HG03135 (cell line): ENCODE results near the gene PEA15.
A peak's percentile ranks its signal among the peaks of the same experiment; 100 is the strongest.

ENCODE experiments used
- ATAC-seq: cut with Tn5 transposase; IDR thresholded peaks from one replicate; pipeline ENCODE4 v1.9.1; 2021; ENCODE audit warnings: mild to moderate bottlenecking, moderate library complexity; ENCODE audit not compliant: unreplicated experiment

The PEA15 gene

GRCh38 chr1:160178731-160179130 is 26.5 kb upstream of the PEA15 start:
- ATAC-seq, result no peak

- no peak for ATAC-seq
These were observed 25.8 kb upstream of the PEA15 start for GRCh38 chr1:160179336-160179735.

- ATAC-seq, result no peak
These were observed 18.9 kb upstream of the PEA15 start for GRCh38 chr1:160186246-160186645.

GRCh38 chr1:160186729-160187128 is 18.5 kb upstream of the PEA15 start:
- no peak for ATAC-seq

- ATAC-seq, result no peak
These were observed 17.8 kb upstream of the PEA15 start for GRCh38 chr1:160187407-160187806.

- ATAC-seq, result no peak
These were observed 16.8 kb upstream of the PEA15 start for GRCh38 chr1:160188341-160188740.

- ATAC-seq, result no peak
These were observed 15.2 kb upstream of the PEA15 start, which contains the start of gene CASQ1 for GRCh38 chr1:160189649-160190625. Gene CASQ1, plus strand, starts transcription at chr1:160190575. Its CDS starts 177 bp downstream, at chr1:160190752.

- ATAC-seq, result no peak
These were observed 13.4 kb upstream of the PEA15 start for GRCh38 chr1:160191756-160192155.

- no peak for ATAC-seq
These were observed 12.9 kb upstream of the PEA15 start for GRCh38 chr1:160192234-160192633.

GRCh38 chr1:160193091-160193819 is 11.9 kb upstream of the PEA15 start:
- ATAC-seq, result no peak

GRCh38 chr1:160193832-160194736 is 11.1 kb upstream of the PEA15 start:
- ATAC-seq, result no peak

- no peak for ATAC-seq
These were observed 10.5 kb upstream of the PEA15 start for GRCh38 chr1:160194737-160195059.

- no peak for ATAC-seq
These were observed 9.0 kb upstream of the PEA15 start for GRCh38 chr1:160196143-160196542.

GRCh38 chr1:160197231-160197630 is 8.0 kb upstream of the PEA15 start:
- no peak for ATAC-seq

- ATAC-seq, result no peak
These were observed 4.4 kb upstream of the PEA15 start for GRCh38 chr1:160200786-160201185.

GRCh38 chr1:160204526-160205241 is 500 bp upstream of the PEA15 start:
- peak; percentile 44 for ATAC-seq

GRCh38 chr1:160206036-160206389 is 829 bp downstream of the PEA15 start:
- peak; percentile 32 for ATAC-seq

GRCh38 chr1:160206421-160207117 is 1.4 kb downstream of the PEA15 start:
- no peak for ATAC-seq

- ATAC-seq, result no peak
These were observed 2.0 kb downstream of the PEA15 start for GRCh38 chr1:160207118-160207650.
